ENCODE measurements around the gene G0S2. TPM values are rescaled to one million over a fixed set of nuclear protein-coding genes. Genes with fewer than 3 reads are reported as not detected.

The G0S2 gene
- total and polyA plus RNA-seq, 8 donors = 10.6 to 89.1 (median 36.7) TPM

GRCh38 chr1:209715314-209715713 lies 40.1 kb downstream of the G0S2 start:
- intact Hi-C loops (cut with DNase I) = no loop called here
- Histone ChIP-seq H3K36me3 (no peaks in the 10 kb centered on the region), H3K27ac (no peak overlapping the region), H3K4me3 (no peak overlapping the region), H3K9me3 (no peaks in the 10 kb centered on the region), H3K27me3 (no peaks in the 10 kb centered on the region), H3K4me1 (no peaks in the 10 kb centered on the region)
- DNase-seq (no peak), ATAC-seq (no peak)
- TF ChIP-seq, protein P1, sequence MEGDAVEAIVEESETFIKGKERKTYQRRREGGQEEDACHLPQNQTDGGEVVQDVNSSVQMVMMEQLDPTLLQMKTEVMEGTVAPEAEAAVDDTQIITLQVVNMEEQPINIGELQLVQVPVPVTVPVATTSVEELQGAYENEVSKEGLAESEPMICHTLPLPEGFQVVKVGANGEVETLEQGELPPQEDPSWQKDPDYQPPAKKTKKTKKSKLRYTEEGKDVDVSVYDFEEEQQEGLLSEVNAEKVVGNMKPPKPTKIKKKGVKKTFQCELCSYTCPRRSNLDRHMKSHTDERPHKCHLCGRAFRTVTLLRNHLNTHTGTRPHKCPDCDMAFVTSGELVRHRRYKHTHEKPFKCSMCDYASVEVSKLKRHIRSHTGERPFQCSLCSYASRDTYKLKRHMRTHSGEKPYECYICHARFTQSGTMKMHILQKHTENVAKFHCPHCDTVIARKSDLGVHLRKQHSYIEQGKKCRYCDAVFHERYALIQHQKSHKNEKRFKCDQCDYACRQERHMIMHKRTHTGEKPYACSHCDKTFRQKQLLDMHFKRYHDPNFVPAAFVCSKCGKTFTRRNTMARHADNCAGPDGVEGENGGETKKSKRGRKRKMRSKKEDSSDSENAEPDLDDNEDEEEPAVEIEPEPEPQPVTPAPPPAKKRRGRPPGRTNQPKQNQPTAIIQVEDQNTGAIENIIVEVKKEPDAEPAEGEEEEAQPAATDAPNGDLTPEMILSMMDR (IDR thresholded peaks at IDR 0.05) = no peak

- TF ChIP-seq, protein P1 (IDR thresholded peaks at IDR 0.05) = no peak
- Histone ChIP-seq H3K36me3 (no peaks in the 10 kb centered on the region), H3K27ac (no peak overlapping the region), H3K9me3 (no peaks in the 10 kb centered on the region), H3K4me3 (no peak overlapping the region), H3K4me1 (no peaks in the 10 kb centered on the region), H3K27me3 (no peaks in the 10 kb centered on the region)
- DNase-seq (no peak), ATAC-seq (no peak)
- intact Hi-C loops (cut with DNase I) = no loop called here
These were observed 42.6 kb downstream of the G0S2 start for GRCh38 chr1:209717818-209718217.

GRCh38 chr1:209720326-209720725 lies 45.1 kb downstream of the G0S2 start:
- DNase-seq = no peak
- ATAC-seq = no peak
- H3K36me3 ChIP-seq = no peaks in the 10 kb centered on the region
- intact Hi-C loops (cut with DNase I) = no loop called here
- no peaks in the 10 kb centered on the region for H3K27me3 ChIP-seq
- no peaks in the 10 kb centered on the region for H3K9me3 ChIP-seq
- H3K4me1 ChIP-seq = no peaks in the 10 kb centered on the region
- no peak overlapping the region for H3K27ac ChIP-seq
- no peak overlapping the region for H3K4me3 ChIP-seq
- TF ChIP-seq, protein P1 (IDR thresholded peaks at IDR 0.05) = no peak

DNA sequence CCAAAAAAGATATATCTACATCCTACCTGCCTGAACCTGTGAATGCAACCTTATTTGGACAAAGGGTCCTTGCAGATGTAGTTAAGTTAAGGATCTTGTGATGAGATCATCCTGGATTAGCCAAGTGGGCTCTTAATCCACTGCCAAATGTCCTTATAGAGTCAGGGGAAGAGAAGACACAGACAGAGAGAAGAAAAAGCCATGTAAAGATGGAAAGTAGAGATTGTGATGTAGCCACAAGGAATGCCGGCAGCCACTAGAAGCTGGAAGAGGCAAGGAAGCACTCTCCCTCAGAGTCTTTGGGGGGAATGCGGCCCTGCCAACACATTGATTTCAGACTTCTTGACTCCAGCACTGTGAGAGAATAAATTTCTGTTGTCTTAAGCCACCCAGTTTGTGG lies 45.6 kb downstream of the G0S2 start:
- Histone ChIP-seq H3K9me3 (no peaks in the 10 kb centered on the region), H3K36me3 (no peaks in the 10 kb centered on the region), H3K27me3 (no peaks in the 10 kb centered on the region), H3K4me1 (no peaks in the 10 kb centered on the region), H3K4me3 (no peak overlapping the region), H3K27ac (no peak overlapping the region)
- intact Hi-C loops (cut with DNase I) = no loop called here
- TF ChIP-seq, protein P1 (IDR thresholded peaks at IDR 0.05) = no peak
- no peak for DNase-seq
- no peak for ATAC-seq

DNA sequence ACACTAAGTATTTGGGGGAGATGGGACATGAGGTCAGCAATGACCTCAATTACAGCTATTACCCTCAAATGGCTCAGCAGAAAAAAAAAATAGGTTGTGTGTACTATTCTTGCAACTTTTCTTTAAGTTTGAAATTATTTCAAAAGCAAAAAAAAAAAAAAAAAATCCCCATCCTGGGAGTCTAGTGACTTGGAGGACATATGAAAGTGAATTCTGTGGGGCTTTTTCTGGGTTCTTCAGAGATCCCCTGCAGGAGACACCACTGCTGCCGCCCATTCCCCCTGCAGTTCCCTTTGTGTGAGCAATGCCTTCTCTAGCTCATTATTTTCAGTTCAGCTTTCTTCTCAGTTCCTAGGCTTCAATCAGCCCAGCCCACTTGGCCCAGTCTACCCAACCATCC lies 46.1 kb downstream of the G0S2 start:
- TF ChIP-seq, protein P1 (IDR thresholded peaks at IDR 0.05) = no peak
- DNase-seq = no peak
- no peak overlapping the region for H3K4me3 ChIP-seq
- H3K27ac ChIP-seq = no peak overlapping the region
- intact Hi-C loops (cut with DNase I) = no loop called here
- no peaks in the 10 kb centered on the region for H3K27me3 ChIP-seq
- no peak for ATAC-seq
- H3K9me3 ChIP-seq = no peaks in the 10 kb centered on the region
- H3K4me1 ChIP-seq = no peaks in the 10 kb centered on the region
- no peaks in the 10 kb centered on the region for H3K36me3 ChIP-seq
